Effector memory CD4-positive, alpha-beta T cell (primary cell): ENCODE data around the gene MMP3.

Experiments
- DNase-seq, 3 donors: peaks; one replicate each; pipeline ENCODE4 v3.0.0-alpha.2; 2020
- H3K27ac ChIP-seq: 2 replicates; pipeline ENCODE4 v1.7.0; 2013; ENCODE audit warnings: mild to moderate bottlenecking, low read length, moderate library complexity; ENCODE audit not compliant: insufficient read depth, poor library complexity, severe bottlenecking
- H3K27me3 ChIP-seq: replicated peaks from 2 replicates; pipeline ENCODE4 v1.7.0; 2013; ENCODE audit warnings: mild to moderate bottlenecking, low read length; ENCODE audit not compliant: insufficient read depth, control insufficient read depth, poor library complexity, severe bottlenecking
- H3K36me3 ChIP-seq: 2 replicates; pipeline ENCODE4 v1.7.0; 2013; ENCODE audit warnings: mild to moderate bottlenecking, low read length, moderate library complexity; ENCODE audit not compliant: control insufficient read depth, insufficient read depth
- H3K4me1 ChIP-seq: 2 replicates; pipeline ENCODE4 v1.7.0; 2013; ENCODE audit warnings: low read length, mild to moderate bottlenecking; ENCODE audit not compliant: control insufficient read depth, insufficient read depth, poor library complexity, severe bottlenecking
- H3K4me3 ChIP-seq: 2 replicates; pipeline ENCODE4 v1.7.0; 2013; ENCODE audit warnings: low read length, low read depth, mild to moderate bottlenecking; ENCODE audit not compliant: insufficient read depth, poor library complexity, severe bottlenecking
- H3K9me3 ChIP-seq: 2 replicates; pipeline ENCODE4 v1.7.0; 2013; ENCODE audit warnings: mild to moderate bottlenecking, low read length, moderate library complexity; ENCODE audit not compliant: control insufficient read depth

The MMP3 gene

GRCh38 chr11:102864724-102865123 is 21.3 kb upstream of the MMP3 start:
- no peaks in the 10 kb centered on the region for H3K4me1 ChIP-seq
- H3K27me3 ChIP-seq: no peaks in the 10 kb centered on the region
- H3K4me3 ChIP-seq: no peak overlapping the region
- DNase-seq: no peak
- H3K36me3 ChIP-seq: no peaks in the 10 kb centered on the region
- H3K27ac ChIP-seq: no peak overlapping the region
- H3K9me3 ChIP-seq: no peaks in the 10 kb centered on the region

- H3K4me1 ChIP-seq: no peaks in the 10 kb centered on the region
- no peaks in the 10 kb centered on the region for H3K27me3 ChIP-seq
- H3K36me3 ChIP-seq: no peaks in the 10 kb centered on the region
- no peak overlapping the region for H3K4me3 ChIP-seq
- no peak for DNase-seq
- H3K9me3 ChIP-seq: no peaks in the 10 kb centered on the region
- no peak overlapping the region for H3K27ac ChIP-seq
These were observed 10.5 kb upstream of the MMP3 start for GRCh38 chr11:102853956-102854355.

- H3K4me1 ChIP-seq: no peaks in the 10 kb centered on the region
- no peak for DNase-seq
These were observed 9.6 kb upstream of the MMP3 start for GRCh38 chr11:102853055-102853454.

DNA sequence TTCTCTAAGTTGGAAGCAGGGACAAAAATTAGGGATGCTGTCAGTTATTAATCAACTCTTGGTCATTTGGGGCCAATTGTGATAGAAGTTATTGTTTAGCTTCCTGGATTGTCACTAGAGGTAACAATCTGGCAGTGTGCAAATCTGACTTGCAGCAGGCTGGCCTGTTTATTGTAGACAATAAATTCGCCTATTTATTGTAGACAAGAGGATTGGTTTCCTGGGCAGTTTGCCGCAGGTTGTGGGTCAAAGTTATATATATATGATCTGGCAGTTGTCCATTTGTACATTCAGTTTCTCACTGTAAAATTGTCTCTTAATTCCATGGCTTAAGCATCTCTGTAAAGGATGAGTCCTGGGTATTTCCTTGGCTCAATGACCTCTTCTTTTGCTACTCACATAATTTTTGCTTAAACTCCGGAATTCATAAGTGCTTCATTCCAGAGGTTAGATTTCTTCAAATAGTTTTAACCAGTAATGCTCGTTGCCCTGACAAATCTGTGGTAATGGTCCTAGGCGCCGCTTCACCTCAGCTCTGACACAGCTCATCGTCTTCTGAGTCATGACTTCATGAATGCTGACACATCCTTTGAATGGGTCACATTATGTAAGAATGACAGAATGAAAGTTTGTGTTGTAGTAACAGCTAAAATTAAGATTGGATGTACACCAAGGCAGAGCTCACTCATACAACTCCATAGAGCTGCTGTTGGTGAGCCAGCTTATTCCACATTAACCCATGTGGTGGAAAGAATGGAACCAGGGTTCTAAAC is 7.8 kb upstream of the MMP3 start:
- Histone ChIP-seq H3K27ac (no peak overlapping the region), H3K36me3 (no peaks in the 10 kb centered on the region), H3K4me3 (no peak overlapping the region), H3K4me1 (no peaks in the 10 kb centered on the region), H3K9me3 (no peaks in the 10 kb centered on the region), H3K27me3 (no peaks in the 10 kb centered on the region)
- DNase-seq: no peak

More at GRCh38 chr11:102853055-102853454, 9.6 kb upstream of the MMP3 start:
- no peaks in the 10 kb centered on the region for H3K9me3 ChIP-seq
- H3K36me3 ChIP-seq: no peaks in the 10 kb centered on the region
- H3K4me3 ChIP-seq: no peak overlapping the region
- H3K27ac ChIP-seq: no peak overlapping the region
- no peaks in the 10 kb centered on the region for H3K27me3 ChIP-seq

GRCh38 chr11:102849311-102849710 is 5.9 kb upstream of the MMP3 start:
- Histone ChIP-seq H3K9me3 (no peaks in the 10 kb centered on the region), H3K36me3 (no peaks in the 10 kb centered on the region), H3K4me3 (no peak overlapping the region), H3K27ac (no peak overlapping the region), H3K4me1 (no peaks in the 10 kb centered on the region), H3K27me3 (no peaks in the 10 kb centered on the region)
- DNase-seq: no peak

- Histone ChIP-seq H3K27ac (no peak overlapping the region), H3K4me1 (no peaks in the 10 kb centered on the region), H3K27me3 (no peaks in the 10 kb centered on the region), H3K36me3 (no peaks in the 10 kb centered on the region), H3K4me3 (no peak overlapping the region), H3K9me3 (no peaks in the 10 kb centered on the region)
- DNase-seq: no peak
These were observed 2.9 kb upstream of the MMP3 start for GRCh38 chr11:102846292-102846691.

DNA sequence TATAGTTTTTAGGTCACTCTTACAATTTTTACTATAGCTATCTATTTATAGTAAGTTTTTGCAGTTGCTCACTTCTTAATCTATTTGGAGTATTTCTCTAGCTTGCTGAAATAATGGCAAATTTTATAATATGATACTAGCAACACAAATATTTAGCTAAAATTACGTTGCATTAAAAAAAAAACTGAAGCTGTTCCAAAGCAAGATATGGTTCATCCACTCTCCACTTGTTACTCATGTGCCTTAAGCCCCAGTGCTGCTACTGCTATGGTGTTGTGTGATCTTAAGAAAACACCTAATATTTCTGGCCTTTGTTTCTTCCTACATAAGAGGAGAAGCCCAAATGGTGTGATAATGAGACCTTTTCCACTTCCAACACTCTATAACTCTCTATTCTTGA is 479 bp downstream of the MMP3 start:
- H3K4me3 ChIP-seq: no peak overlapping the region
- no peak overlapping the region for H3K27ac ChIP-seq
- H3K36me3 ChIP-seq: no peaks in the 10 kb centered on the region
- no peaks in the 10 kb centered on the region for H3K9me3 ChIP-seq
- no peak for DNase-seq
- no peaks in the 10 kb centered on the region for H3K4me1 ChIP-seq
- H3K27me3 ChIP-seq: no peaks in the 10 kb centered on the region

- H3K27me3 ChIP-seq: no peaks in the 10 kb centered on the region
- H3K36me3 ChIP-seq: no peaks in the 10 kb centered on the region
- DNase-seq: no peak
- H3K4me3 ChIP-seq: no peak overlapping the region
- no peaks in the 10 kb centered on the region for H3K9me3 ChIP-seq
- H3K27ac ChIP-seq: no peak overlapping the region
- H3K4me1 ChIP-seq: no peaks in the 10 kb centered on the region
These were observed 3.4 kb downstream of the MMP3 start for GRCh38 chr11:102840018-102840417.

DNA sequence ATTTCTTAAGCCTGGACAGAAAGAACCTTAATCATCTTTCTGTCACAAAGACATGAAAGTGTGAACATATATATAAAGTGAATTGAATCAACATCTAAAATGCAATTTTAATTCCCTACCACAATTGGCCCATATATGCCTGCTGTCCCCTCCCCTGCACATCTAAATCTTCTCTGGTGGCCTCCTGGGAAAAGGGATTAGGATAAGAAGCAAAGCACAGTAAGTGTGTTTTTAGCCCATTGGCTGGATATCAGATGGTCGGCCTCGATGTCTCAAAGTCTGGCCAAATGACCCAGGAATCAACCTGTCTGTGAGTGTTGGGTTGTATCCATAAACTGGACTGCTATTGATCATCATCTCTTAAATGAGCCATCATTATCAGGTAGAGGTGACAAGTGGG is 5.8 kb downstream of the MMP3 start:
- H3K4me3 ChIP-seq: no peak overlapping the region
- H3K4me1 ChIP-seq: no peaks in the 10 kb centered on the region
- no peak for DNase-seq
- H3K36me3 ChIP-seq: no peaks in the 10 kb centered on the region
- H3K27ac ChIP-seq: no peak overlapping the region
- no peaks in the 10 kb centered on the region for H3K27me3 ChIP-seq
- no peaks in the 10 kb centered on the region for H3K9me3 ChIP-seq

GRCh38 chr11:102837156-102837555 is 6.3 kb downstream of the MMP3 start:
- Histone ChIP-seq H3K27me3 (no peaks in the 10 kb centered on the region), H3K4me3 (no peak overlapping the region), H3K9me3 (no peaks in the 10 kb centered on the region), H3K4me1 (no peaks in the 10 kb centered on the region), H3K36me3 (no peaks in the 10 kb centered on the region), H3K27ac (no peak overlapping the region)
- DNase-seq: no peak
